COLO829 (cell line): ENCODE results near the gene DHRSX.
A peak's percentile ranks its signal among the peaks of the same experiment; 100 is the strongest.
"Not testable (repeated sequence)": the region's sequence is repeated elsewhere in the genome, so short reads cannot be mapped to it uniquely, and the experiment has no call there.

Experiments used
- DNase-seq: peaks from one replicate; pipeline ENCODE4 v3.0.0; 2012; ENCODE audit warnings: low spot score

DHRSX gene

GRCh38 chrX:2350036-2350435 is 150.7 kb downstream of the DHRSX start:
- not testable (repeated sequence) for DNase-seq

GRCh38 chrX:2348211-2348610 is 152.6 kb downstream of the DHRSX start:
- DNase-seq: no peak

GRCh38 chrX:2346158-2346557 is 154.6 kb downstream of the DHRSX start:
- no peak for DNase-seq

- no peak for DNase-seq
These were observed 155.2 kb downstream of the DHRSX start for GRCh38 chrX:2345562-2345961.

- no peak for DNase-seq
These were observed 157.4 kb downstream of the DHRSX start for GRCh38 chrX:2343413-2343812.

- DNase-seq: no peak
These were observed 157.9 kb downstream of the DHRSX start for GRCh38 chrX:2342874-2343273.

- DNase-seq: no peak
These were observed 158.5 kb downstream of the DHRSX start for GRCh38 chrX:2342281-2342688.

- DNase-seq: no peak
These were observed 159.8 kb downstream of the DHRSX start for GRCh38 chrX:2340991-2341390.

- no peak for DNase-seq
These were observed 164.6 kb downstream of the DHRSX start for GRCh38 chrX:2336181-2336580.

- DNase-seq: no peak
These were observed 166.5 kb downstream of the DHRSX start for GRCh38 chrX:2334237-2334636.

- no peak for DNase-seq
These were observed 168.5 kb downstream of the DHRSX start for GRCh38 chrX:2332252-2332651.

- DNase-seq: no peak
These were observed 169.9 kb downstream of the DHRSX start for GRCh38 chrX:2330910-2331309.

- no peak for DNase-seq
These were observed 170.3 kb downstream of the DHRSX start for GRCh38 chrX:2330487-2330886.

GRCh38 chrX:2327423-2327822 is 173.4 kb downstream of the DHRSX start:
- DNase-seq: no peak

- DNase-seq: no peak
These were observed 175.5 kb downstream of the DHRSX start for GRCh38 chrX:2325076-2325784.

GRCh38 chrX:2324151-2324550 is 176.6 kb downstream of the DHRSX start:
- DNase-seq: no peak

GRCh38 chrX:2321411-2321810 is 179.4 kb downstream of the DHRSX start:
- no peak for DNase-seq

GRCh38 chrX:2320580-2321327 is 180.0 kb downstream of the DHRSX start:
- DNase-seq: peak; percentile 31

GRCh38 chrX:2320089-2320488 is 180.7 kb downstream of the DHRSX start:
- DNase-seq: no peak

- no peak for DNase-seq
These were observed 182.4 kb downstream of the DHRSX start for GRCh38 chrX:2318371-2318770.

GRCh38 chrX:2317527-2318055 is 183.2 kb downstream of the DHRSX start:
- DNase-seq: no peak

GRCh38 chrX:2316534-2316933 is 184.2 kb downstream of the DHRSX start:
- no peak for DNase-seq

- DNase-seq: no peak
These were observed 185.3 kb downstream of the DHRSX start for GRCh38 chrX:2315434-2315833.
